HG03064 (cell line): ENCODE results near the gene LRRTM1.

Experiments used
- ATAC-seq: cut with Tn5 transposase; IDR thresholded peaks from one replicate; pipeline ENCODE4 v1.9.1; 2021; ENCODE audit warnings: low read depth; ENCODE audit not compliant: unreplicated experiment

Gene LRRTM1

DNA sequence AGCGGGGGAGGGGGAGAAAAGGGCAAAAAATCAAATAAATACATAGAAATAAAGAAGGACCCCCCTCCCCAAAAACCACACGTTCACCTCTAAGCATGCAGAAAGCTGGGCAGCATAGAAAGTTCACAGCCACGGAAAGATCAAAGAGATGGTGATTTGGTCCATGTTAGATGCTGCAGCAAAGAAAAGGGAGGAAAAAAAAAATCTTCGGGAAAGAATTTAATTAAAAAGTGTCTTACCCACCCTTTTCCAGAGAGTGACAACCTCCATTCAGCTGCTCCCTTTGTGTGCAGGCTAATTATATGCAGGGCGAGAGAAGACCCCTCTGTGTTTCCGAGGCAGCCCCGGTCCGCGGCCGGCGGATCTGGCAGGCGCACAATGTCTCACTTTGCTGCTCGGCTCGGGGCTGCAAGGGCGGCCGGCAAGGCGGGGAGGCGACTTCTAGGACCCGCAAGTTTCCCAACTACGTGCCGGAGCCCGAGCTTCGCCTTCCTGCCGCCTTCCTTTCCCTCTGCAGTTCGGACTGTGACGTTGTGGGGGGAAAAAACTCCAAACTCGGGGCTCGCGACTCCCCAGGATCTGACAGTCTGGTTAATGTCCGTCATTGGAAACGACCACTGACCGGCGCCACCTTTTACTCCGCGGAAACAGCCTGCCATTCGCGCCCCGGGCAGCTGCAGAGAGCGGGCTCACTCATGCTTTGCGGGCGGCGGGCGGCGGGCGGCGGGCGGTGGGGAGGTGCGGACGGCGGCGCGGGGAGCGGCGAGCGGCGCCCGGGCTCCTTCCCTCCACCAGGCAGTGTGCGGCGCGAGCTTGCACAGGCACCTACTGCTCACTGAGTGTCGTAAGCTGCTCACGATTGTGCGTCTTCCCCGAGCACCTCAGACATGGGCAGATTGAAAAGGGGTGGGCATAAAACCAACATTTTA, at the start of gene LRRTM1:
LRRTM1 (minus strand) TSS at position 844 of the 929 bp plus-strand sequence. CDS start 933 bp downstream, outside the sequence.
- no peak for ATAC-seq

GRCh38 chr2:80351231-80351630, 46.7 kb upstream of the LRRTM1 start:
- no peak for ATAC-seq

- ATAC-seq, result no peak
These were observed 44.4 kb upstream of the LRRTM1 start for GRCh38 chr2:80348953-80349352.

DNA sequence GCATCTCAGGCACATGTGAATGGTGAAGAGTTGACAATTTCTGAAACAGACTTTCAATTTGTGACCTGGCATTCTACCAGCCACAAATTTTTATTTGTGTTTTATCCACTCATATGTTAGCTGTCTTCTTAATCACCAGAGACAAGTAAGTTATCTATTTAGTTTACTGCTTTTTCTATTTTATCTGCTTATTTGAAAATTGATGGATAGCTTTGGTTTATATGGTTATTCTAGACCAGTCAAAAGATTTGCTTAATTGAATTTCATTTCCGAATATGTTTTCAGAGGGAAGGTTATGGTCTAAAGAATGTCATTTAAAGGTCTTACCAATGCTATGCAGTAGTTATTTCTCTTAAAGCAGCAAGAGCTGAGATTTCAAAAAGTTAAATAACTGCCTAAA, 43.5 kb upstream of the LRRTM1 start:
- no peak for ATAC-seq

DNA sequence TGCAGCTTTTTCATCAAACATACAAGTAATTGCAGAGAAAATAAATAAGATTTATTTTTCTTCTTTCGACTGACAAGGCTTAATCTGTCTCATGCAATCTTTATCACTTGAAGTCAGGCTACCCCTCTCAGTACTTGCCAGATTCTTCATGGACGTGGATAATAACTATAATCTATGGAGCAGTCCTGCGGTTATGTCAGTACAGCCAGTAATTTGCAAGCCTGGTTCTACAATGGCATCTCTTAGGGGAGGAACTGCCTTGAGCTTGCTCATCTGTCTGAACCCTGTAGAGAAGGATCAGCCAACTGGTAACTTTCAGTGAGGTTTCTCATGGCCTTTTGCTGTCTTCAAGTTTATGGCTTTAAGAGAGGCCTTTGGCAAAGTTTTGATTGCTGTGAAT, 35.5 kb upstream of the LRRTM1 start:
- ATAC-seq, result no peak

GRCh38 chr2:80338794-80339193, 34.2 kb upstream of the LRRTM1 start:
- ATAC-seq, result no peak

- no peak for ATAC-seq
These were observed 30.9 kb upstream of the LRRTM1 start for GRCh38 chr2:80335411-80335810.

DNA sequence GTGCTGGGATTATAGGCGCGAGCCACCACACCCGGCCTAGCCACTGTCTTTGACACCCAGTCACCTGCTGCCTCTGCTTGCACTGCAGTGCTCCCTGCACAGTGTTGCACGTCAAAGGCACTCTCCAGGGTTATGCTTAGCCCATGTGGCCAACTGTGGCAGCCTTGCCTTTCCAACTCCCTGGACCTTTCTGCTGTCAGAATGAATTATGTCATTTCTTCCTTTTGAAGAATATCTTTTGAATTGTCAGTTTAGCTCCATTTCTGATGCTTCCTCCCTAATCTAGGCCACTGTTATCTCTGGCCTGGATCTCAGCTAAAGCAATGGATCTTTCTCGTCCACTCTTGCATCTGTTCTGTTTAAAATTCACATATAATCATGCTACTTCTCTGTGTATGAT, 29.3 kb upstream of the LRRTM1 start:
- ATAC-seq, result no peak

DNA sequence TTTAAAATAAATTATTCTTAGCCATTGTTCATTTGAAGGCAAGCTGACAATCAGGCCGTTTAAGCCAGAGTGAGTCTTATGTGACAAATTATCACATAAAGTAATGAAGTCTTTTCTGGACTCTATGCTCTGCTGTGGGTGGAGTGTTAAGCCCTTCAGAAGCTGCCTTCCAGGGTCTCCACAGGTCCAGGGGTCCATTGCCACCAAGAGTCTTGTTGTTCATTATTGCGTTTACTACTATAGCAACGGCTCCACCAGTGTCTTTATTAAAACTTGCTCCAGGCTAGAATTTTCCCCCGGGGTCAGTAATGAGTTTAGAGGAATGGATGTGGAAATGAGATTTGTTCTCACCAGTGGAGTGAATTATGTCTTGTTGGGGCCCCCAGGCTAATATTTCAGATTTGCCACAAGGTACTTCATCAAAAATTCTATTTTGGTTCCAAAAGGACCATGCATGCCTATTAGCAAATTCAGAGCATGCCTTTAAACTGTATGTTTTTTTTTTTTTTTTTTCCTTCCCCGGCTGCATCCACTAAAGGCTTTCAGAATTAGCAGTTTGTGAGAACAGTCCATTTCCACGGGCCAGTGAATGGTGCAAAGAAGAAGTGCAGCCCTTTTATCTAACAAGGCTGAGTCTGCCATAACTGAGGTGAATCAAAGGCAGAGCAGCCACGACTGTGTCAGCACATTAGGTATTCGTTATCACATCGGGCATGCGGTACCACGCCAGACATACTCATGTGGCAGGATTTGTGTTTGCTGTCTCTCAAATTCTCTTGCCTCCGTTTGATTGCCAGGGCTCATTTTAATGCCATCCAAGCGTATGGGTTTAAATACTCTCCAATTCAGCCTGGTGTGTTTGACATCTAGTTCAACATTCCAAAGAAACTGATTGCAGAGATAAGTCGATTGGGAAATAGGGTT, 26.2 kb upstream of the LRRTM1 start:
- ATAC-seq, result no peak

- ATAC-seq, result no peak
These were observed 24.9 kb upstream of the LRRTM1 start for GRCh38 chr2:80329491-80329890.

DNA sequence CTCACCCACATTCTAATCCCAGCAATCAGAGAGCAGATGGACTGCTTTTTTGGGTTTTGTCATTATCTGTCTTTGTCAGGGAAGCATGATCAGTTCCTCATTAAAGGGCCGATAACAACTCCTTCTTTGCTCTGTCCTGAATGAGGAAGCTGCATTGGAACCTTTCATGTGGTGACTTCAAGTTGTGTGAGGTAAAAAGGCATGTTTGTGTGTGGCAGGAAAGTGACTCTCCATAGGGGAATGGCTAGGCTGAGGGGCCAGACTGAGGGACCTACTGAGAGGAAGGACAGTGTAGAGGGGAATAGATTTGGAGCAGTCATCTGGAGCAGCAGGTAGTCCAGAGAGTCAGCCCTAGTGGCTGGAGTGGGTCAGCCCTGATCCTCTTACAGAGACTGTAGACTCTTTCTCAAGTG, 23.6 kb upstream of the LRRTM1 start:
- ATAC-seq, result no peak

GRCh38 chr2:80326861-80327260, 22.3 kb upstream of the LRRTM1 start:
- ATAC-seq, result no peak

- no peak for ATAC-seq
These were observed 21.7 kb upstream of the LRRTM1 start for GRCh38 chr2:80326214-80326613.

DNA sequence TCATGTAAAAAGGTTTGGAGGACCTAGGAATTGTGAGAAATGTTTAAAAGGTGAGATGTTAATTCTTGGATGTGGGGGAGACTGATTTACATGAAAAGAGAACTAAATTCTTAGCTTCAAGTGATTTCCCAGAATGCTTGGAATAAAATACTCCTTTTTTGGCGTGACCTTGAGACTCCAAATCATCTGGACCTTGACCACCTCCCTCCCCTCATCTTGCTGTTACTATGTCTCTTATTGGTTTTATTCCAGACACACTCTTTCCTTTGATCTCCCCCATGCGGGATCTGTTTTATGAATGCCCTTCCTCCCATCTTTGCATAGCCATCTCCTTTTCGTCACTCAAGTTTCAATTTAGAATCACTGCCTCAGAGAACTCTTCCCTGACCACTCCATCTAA, 20.0 kb upstream of the LRRTM1 start:
- no peak for ATAC-seq

GRCh38 chr2:80323610-80324009, 19.1 kb upstream of the LRRTM1 start:
- ATAC-seq, result no peak

GRCh38 chr2:80322958-80323357, 18.4 kb upstream of the LRRTM1 start:
- ATAC-seq, result no peak

DNA sequence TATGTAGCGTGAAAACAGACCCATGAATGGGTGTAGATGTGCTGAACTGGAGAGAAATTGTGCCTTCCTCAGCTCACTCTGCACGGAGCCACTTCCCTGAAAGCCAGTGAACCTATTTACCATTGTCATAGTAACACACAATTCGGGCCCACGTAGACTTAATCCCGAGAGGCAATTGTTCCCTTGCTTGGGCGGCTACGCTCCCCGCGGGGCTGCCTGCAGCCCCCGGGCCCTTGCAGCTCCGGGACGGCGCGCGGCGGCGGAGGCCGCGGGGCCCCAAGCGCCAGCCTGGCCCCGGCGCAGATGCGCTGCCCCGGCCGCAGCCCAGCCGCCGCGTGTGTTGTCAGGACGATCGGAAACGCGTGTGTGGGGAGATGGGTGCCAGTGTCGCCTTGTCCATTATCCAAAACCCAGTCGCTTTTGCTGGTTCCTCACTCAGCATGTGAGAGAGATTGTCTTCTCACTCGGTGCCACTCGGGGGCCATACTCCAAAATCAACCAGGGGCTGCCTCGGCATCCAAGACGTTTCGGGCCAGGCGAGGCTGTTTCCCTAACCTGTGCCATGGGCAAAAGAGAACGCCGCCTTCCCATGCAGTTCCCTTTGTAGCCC, 17.9 kb upstream of the LRRTM1 start:
- ATAC-seq, result no peak

DNA sequence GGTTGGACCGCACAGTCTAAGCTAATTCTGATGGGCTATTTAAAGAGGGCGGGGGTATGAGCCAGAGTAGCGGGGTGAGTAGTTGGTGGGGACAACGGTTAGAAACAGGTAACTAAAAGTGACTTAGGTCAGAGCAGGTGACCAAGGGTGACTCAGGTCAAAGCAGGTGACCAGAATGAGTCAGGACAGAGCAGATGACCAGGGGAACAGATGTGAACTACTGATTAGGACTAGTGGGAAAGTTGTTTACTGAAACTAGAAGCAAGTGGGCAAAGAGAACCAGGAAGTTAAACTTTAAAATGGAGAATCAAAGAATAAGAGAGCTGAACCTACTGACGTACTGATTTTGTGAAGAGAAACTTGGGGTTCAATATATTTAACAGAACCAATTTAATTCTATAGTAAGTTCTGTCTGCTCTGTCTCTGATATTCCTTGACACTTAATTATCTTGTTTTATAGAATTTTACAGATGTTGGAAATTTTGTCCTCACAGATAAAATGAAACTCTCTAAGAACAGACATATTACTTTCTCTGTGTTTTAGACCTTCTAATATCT, 7.8 kb upstream of the LRRTM1 start:
- ATAC-seq, result no peak

GRCh38 chr2:80311304-80311703, 6.8 kb upstream of the LRRTM1 start:
- no peak for ATAC-seq

GRCh38 chr2:80303006-80303908, 1.3 kb downstream of the LRRTM1 start:
- no peak for ATAC-seq
